Measurements from ENCODE around the gene LEMD1. TPM values are rescaled to one million over a fixed set of nuclear protein-coding genes. Genes with fewer than 3 reads are reported as not detected.

Gene LEMD1
- total RNA-seq, 1 experiment from 2014 or later, result not detected

GRCh38 chr1:205339717-205340116, 82.1 kb downstream of the LEMD1 start:
- no peaks in the 10 kb centered on the region; the same call in 1 of the 2 replicates for H3K36me3 ChIP-seq (ENCODE audit: low read depth, low read length)
- H3K27ac ChIP-seq (ENCODE audit: low read length), result no peak overlapping the region
- no peaks in the 10 kb centered on the region for H3K9me2 ChIP-seq (replicated peaks; ENCODE audit: low read length)
- no peaks in the 10 kb centered on the region for H3F3A ChIP-seq (ENCODE audit: low read length, unreplicated experiment)
- no peaks in the 10 kb centered on the region for H3K9me3 ChIP-seq (ENCODE audit: low read length)
- no peak overlapping the region for H3K4me3 ChIP-seq (ENCODE audit: low read length)
- peaks cover 6% of the 10 kb centered on the region; the same call in 1 of the 2 replicates for H3K4me1 ChIP-seq (ENCODE audit: insufficient read depth, low read length)
- no peak for DNase-seq
- no peak overlapping the region for H3K4me2 ChIP-seq (ENCODE audit: low read length)
- H2AFZ ChIP-seq (ENCODE audit: low read length), result no peak overlapping the region
- H3K79me2 ChIP-seq (ENCODE audit: low read length), result no peaks in the 10 kb centered on the region
- no peaks in the 10 kb centered on the region for H4K20me1 ChIP-seq (ENCODE audit: low read length)
- no peak overlapping the region for H3K9ac ChIP-seq (ENCODE audit: low read length)
- intact Hi-C loops (cut with micrococcal nuclease), result no loop called here
- H3K27me3 ChIP-seq (ENCODE audit: low read length), result peaks cover 7% of the 10 kb centered on the region
- TF ChIP-seq EZH2 (IDR thresholded peaks at IDR 0.05; ENCODE audit: low read length, unreplicated experiment) (no peak), EZH2phosphoT487 (IDR thresholded peaks at IDR 0.05; ENCODE audit: borderline replicate concordance, low read length) (no peak)
- TF ChIP-seq, protein P1, sequence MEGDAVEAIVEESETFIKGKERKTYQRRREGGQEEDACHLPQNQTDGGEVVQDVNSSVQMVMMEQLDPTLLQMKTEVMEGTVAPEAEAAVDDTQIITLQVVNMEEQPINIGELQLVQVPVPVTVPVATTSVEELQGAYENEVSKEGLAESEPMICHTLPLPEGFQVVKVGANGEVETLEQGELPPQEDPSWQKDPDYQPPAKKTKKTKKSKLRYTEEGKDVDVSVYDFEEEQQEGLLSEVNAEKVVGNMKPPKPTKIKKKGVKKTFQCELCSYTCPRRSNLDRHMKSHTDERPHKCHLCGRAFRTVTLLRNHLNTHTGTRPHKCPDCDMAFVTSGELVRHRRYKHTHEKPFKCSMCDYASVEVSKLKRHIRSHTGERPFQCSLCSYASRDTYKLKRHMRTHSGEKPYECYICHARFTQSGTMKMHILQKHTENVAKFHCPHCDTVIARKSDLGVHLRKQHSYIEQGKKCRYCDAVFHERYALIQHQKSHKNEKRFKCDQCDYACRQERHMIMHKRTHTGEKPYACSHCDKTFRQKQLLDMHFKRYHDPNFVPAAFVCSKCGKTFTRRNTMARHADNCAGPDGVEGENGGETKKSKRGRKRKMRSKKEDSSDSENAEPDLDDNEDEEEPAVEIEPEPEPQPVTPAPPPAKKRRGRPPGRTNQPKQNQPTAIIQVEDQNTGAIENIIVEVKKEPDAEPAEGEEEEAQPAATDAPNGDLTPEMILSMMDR (conservative IDR thresholded peaks at IDR 0.05; ENCODE audit: low read depth, low read length), result no peak
- ATAC-seq, result no peak
- no TSS peak for BruUV-seq (replicated peaks)
- POLR2A ChIA-PET (ENCODE audit: unreplicated experiment), result no interaction called here
- CTCF ChIA-PET, result no interaction called here

GRCh38 chr1:205339197-205339702, 82.6 kb downstream of the LEMD1 start:
- intact Hi-C loops (cut with micrococcal nuclease), result no loop called here
- ATAC-seq (no peak), DNase-seq (no peak)
- no TSS peak for BruUV-seq (replicated peaks)
- H3K27me3 ChIP-seq (ENCODE audit: low read length), result peaks cover 3% of the 10 kb centered on the region
- H3K79me2 ChIP-seq (ENCODE audit: low read length), result no peaks in the 10 kb centered on the region
- H2AFZ ChIP-seq (ENCODE audit: low read length), result no peak overlapping the region
- no peak overlapping the region for H3K9ac ChIP-seq (ENCODE audit: low read length)
- H3K27ac ChIP-seq (ENCODE audit: low read length), result no peak overlapping the region
- no peaks in the 10 kb centered on the region for H4K20me1 ChIP-seq (ENCODE audit: low read length)
- H3K4me2 ChIP-seq (ENCODE audit: low read length), result no peak overlapping the region
- ChIA-PET POLR2A (ENCODE audit: unreplicated experiment) (no interaction called here), CTCF (no interaction called here)
- no peaks in the 10 kb centered on the region; the same call in 1 of the 2 replicates for H3K36me3 ChIP-seq (ENCODE audit: low read depth, low read length)
- H3F3A ChIP-seq (ENCODE audit: low read length, unreplicated experiment), result no peaks in the 10 kb centered on the region
- TF ChIP-seq, protein P1 (conservative IDR thresholded peaks at IDR 0.05; ENCODE audit: low read depth, low read length), result no peak
- TF ChIP-seq EZH2 (IDR thresholded peaks at IDR 0.05; ENCODE audit: low read length, unreplicated experiment) (no peak), EZH2phosphoT487 (IDR thresholded peaks at IDR 0.05; ENCODE audit: borderline replicate concordance, low read length) (no peak)
- H3K4me3 ChIP-seq (ENCODE audit: low read length), result no peak overlapping the region
- no peaks in the 10 kb centered on the region for H3K9me2 ChIP-seq (replicated peaks; ENCODE audit: low read length)
- peaks cover 3% of the 10 kb centered on the region; the same call in 1 of the 2 replicates for H3K4me1 ChIP-seq (ENCODE audit: insufficient read depth, low read length)
- H3K9me3 ChIP-seq (ENCODE audit: low read length), result no peaks in the 10 kb centered on the region

- no peak overlapping the region for H3K4me3 ChIP-seq (ENCODE audit: low read length)
- intact Hi-C loops (cut with micrococcal nuclease), result no loop called here
- no peaks in the 10 kb centered on the region for H3K4me1 ChIP-seq (ENCODE audit: insufficient read depth, low read length)
- no peaks in the 10 kb centered on the region for H4K20me1 ChIP-seq (ENCODE audit: low read length)
- no peaks in the 10 kb centered on the region for H3K79me2 ChIP-seq (ENCODE audit: low read length)
- no TSS peak for BruUV-seq (replicated peaks)
- H3K27me3 ChIP-seq (ENCODE audit: low read length), result no peaks in the 10 kb centered on the region
- H3K9me3 ChIP-seq (ENCODE audit: low read length), result no peaks in the 10 kb centered on the region
- no peaks in the 10 kb centered on the region; the same call in 1 of the 2 replicates for H3K36me3 ChIP-seq (ENCODE audit: low read depth, low read length)
- no peak overlapping the region for H3K4me2 ChIP-seq (ENCODE audit: low read length)
- no peak overlapping the region for H3K27ac ChIP-seq (ENCODE audit: low read length)
- no peaks in the 10 kb centered on the region for H3K9me2 ChIP-seq (replicated peaks; ENCODE audit: low read length)
- ATAC-seq, result no peak
- TF ChIP-seq EZH2phosphoT487 (IDR thresholded peaks at IDR 0.05; ENCODE audit: borderline replicate concordance, low read length), result no peak
- TF ChIP-seq, protein P1 (conservative IDR thresholded peaks at IDR 0.05; ENCODE audit: low read depth, low read length), result no peak
- CTCF ChIA-PET, result interaction anchor here (0.6 to 2.2 kb wide), 2 partner anchors 16 to 105 kb away, joined by 3 to 13 read pairs; no protein-coding TSS in a partner anchor
- H2AFZ ChIP-seq (ENCODE audit: low read length), result no peak overlapping the region
- POLR2A ChIA-PET (ENCODE audit: unreplicated experiment), result no interaction called here
- DNase-seq, result no peak
- no peaks in the 10 kb centered on the region for H3F3A ChIP-seq (ENCODE audit: low read length, unreplicated experiment)
- H3K9ac ChIP-seq (ENCODE audit: low read length), result no peak overlapping the region
Measured at GRCh38 chr1:205338011-205338410, 83.8 kb downstream of the LEMD1 start.

Data from PC-3 (cell line).